Measurements from ENCODE around the gene DENND2C.

DNA sequence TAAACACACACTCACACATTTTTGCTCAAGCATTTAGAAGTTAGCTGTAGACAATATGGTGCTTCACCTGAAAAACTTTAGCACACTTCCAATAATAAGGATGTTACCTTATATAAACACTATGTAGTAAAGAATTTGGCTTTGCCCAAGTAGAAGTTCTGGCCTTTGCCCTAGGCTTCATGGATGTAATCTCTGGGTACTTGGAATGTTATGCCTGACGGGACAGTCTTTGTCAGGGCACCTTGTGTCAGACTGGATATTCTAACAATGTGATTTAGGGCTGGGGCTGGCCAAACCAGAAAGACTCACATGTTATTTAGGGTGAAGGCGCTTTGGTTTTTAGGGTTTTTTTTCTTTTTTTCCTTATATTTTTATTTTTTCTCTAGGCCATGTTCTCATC is 124.1 kb downstream of the DENND2C start:
- TF ChIP-seq, protein P1, sequence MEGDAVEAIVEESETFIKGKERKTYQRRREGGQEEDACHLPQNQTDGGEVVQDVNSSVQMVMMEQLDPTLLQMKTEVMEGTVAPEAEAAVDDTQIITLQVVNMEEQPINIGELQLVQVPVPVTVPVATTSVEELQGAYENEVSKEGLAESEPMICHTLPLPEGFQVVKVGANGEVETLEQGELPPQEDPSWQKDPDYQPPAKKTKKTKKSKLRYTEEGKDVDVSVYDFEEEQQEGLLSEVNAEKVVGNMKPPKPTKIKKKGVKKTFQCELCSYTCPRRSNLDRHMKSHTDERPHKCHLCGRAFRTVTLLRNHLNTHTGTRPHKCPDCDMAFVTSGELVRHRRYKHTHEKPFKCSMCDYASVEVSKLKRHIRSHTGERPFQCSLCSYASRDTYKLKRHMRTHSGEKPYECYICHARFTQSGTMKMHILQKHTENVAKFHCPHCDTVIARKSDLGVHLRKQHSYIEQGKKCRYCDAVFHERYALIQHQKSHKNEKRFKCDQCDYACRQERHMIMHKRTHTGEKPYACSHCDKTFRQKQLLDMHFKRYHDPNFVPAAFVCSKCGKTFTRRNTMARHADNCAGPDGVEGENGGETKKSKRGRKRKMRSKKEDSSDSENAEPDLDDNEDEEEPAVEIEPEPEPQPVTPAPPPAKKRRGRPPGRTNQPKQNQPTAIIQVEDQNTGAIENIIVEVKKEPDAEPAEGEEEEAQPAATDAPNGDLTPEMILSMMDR (conservative IDR thresholded peaks at IDR 0.05 in 1 of 2, IDR thresholded peaks at IDR 0.05 in 1 of 2; ENCODE audit: extremely low read depth in 1 of 2, insufficient read depth in 1 of 2, low read depth in 1 of 2, low read length in 2 of 2), result no peak
- no peak for TF ChIP-seq EZH2 (IDR thresholded peaks at IDR 0.05; ENCODE audit: borderline replicate concordance, low read length)
